HepG2 (cell line): Measurements from ENCODE around the gene CKS1B. TPM values are rescaled to one million over a fixed set of nuclear protein-coding genes. Genes with fewer than 3 reads are reported as not detected.

Experiments
- BCL6 ChIP-seq: IDR thresholded peaks from 2 replicates; pipeline ENCODE4 v1.6.1; 2016; ENCODE audit warnings: missing genetic modification reagents, missing compliant biosample characterization
- ELF3 ChIP-seq: IDR thresholded peaks from 2 replicates; pipeline ENCODE4 v1.6.1; 2016; ENCODE audit warnings: missing genetic modification reagents, missing compliant biosample characterization
- ETV5 ChIP-seq: IDR thresholded peaks from 2 replicates; pipeline ENCODE4 v1.6.1; 2018; ENCODE audit warnings: missing biosample characterization, missing genetic modification reagents, inconsistent platforms, borderline replicate concordance
- FOXK1 ChIP-seq: sonication (generic); formaldehyde crosslinking; IDR thresholded peaks from 2 replicates; pipeline ENCODE4 v1.4.0; 2020; ENCODE audit warnings: low read depth, missing genetic modification reagents, borderline replicate concordance
- IRF2 ChIP-seq: IDR thresholded peaks from 2 replicates; pipeline ENCODE4 v1.6.1; 2018; ENCODE audit warnings: missing genetic modification reagents, missing compliant biosample characterization
- KDM5A ChIP-seq: fragments of 200-600 bp; sonication (generic); IDR thresholded peaks from 2 replicates; pipeline ENCODE4 v1.7.0; 2018; ENCODE audit warnings: antibody characterized with exemption, mild to moderate bottlenecking, low read length, borderline replicate concordance
- KDM6A ChIP-seq: IDR thresholded peaks from 2 replicates; pipeline ENCODE4 v1.6.1; 2016; ENCODE audit warnings: low read depth
- NAIF1 ChIP-seq: sonication (generic); formaldehyde crosslinking; IDR thresholded peaks from 2 replicates; pipeline ENCODE4 v1.5.0; 2020; ENCODE audit warnings: mild to moderate bottlenecking, missing genetic modification reagents, borderline replicate concordance
- NR0B2 ChIP-seq: sonication (generic); formaldehyde crosslinking; IDR thresholded peaks from 2 replicates; pipeline ENCODE4 v1.4.0; 2020; ENCODE audit warnings: mild to moderate bottlenecking, missing genetic modification reagents
- PAF1 ChIP-seq: IDR thresholded peaks from 2 replicates; pipeline ENCODE4 v1.6.1; 2016; ENCODE audit warnings: missing genetic modification reagents, missing compliant biosample characterization
- PITX1 ChIP-seq: sonication (generic); formaldehyde crosslinking; IDR thresholded peaks from 2 replicates; pipeline ENCODE4 v1.5.1; 2020; ENCODE audit warnings: mild to moderate bottlenecking, missing genetic modification reagents
- PRDM15 ChIP-seq: sonication (generic); formaldehyde crosslinking; IDR thresholded peaks from 2 replicates; pipeline ENCODE4 v1.4.0; 2020; ENCODE audit warnings: missing genetic modification reagents
- RAD51 ChIP-seq: fragments of 450-650 bp; IDR thresholded peaks from 2 replicates; pipeline ENCODE4 v1.6.1; 2016; ENCODE audit warnings: borderline replicate concordance
- RBM22 ChIP-seq: fragments of 200-400 bp; formaldehyde crosslinking; optimal IDR thresholded peaks from 2 replicates; pipeline ENCODE3; 2017; ENCODE audit warnings: mild to moderate bottlenecking, low read length, moderate library complexity
- RXRA ChIP-seq: sonication (generic); formaldehyde crosslinking; IDR thresholded peaks from 2 replicates; pipeline ENCODE4 v1.5.1; 2020; ENCODE audit warnings: missing genetic modification reagents
- SALL2 ChIP-seq: sonication (generic); formaldehyde crosslinking; IDR thresholded peaks from 2 replicates; pipeline ENCODE4 v1.8.1; 2023; ENCODE audit warnings: mild to moderate bottlenecking, missing genetic modification reagents, inconsistent platforms
- SAP130 ChIP-seq: IDR thresholded peaks from 2 replicates; pipeline ENCODE4 v1.6.1; 2016; ENCODE audit warnings: low read depth
- SP5 ChIP-seq: IDR thresholded peaks from 2 replicates; pipeline ENCODE4 v1.6.1; 2016; ENCODE audit warnings: low read depth, borderline replicate concordance
- TAF1 ChIP-seq: sonication (generic); formaldehyde crosslinking; IDR thresholded peaks from 2 replicates; pipeline ENCODE4 v1.4.0; 2020; ENCODE audit warnings: missing genetic modification reagents
- TRIM24 ChIP-seq: sonication (generic); formaldehyde crosslinking; IDR thresholded peaks from 2 replicates; pipeline ENCODE4 v1.8.0; 2022; ENCODE audit warnings: mild to moderate bottlenecking, missing genetic modification reagents
- ZBTB37 ChIP-seq: sonication (generic); formaldehyde crosslinking; IDR thresholded peaks from 2 replicates; pipeline ENCODE4 v1.4.0; 2020; ENCODE audit warnings: mild to moderate bottlenecking, missing genetic modification reagents
- ZFP1 ChIP-seq: IDR thresholded peaks from 2 replicates; pipeline ENCODE4 v1.6.1; 2016
- ZNF432 ChIP-seq: sonication (generic); formaldehyde crosslinking; IDR thresholded peaks from 2 replicates; pipeline ENCODE4 v1.5.0; 2020; ENCODE audit warnings: missing genetic modification reagents, mild to moderate bottlenecking, borderline replicate concordance
- ZNF710 ChIP-seq: sonication (generic); formaldehyde crosslinking; IDR thresholded peaks from 2 replicates; pipeline ENCODE4 v1.5.0; 2020; ENCODE audit warnings: mild to moderate bottlenecking, missing genetic modification reagents, borderline replicate concordance
- polyA plus RNA-seq, 8 experiments: library from polyadenylated mRNA; depleted of rRNA in 3 of 8; stranded (reverse) in 7 of 8; unstranded in 1 of 8; fragments of >200 nt; fragmentation: Illumina TruSeq in 4 of 8; extraction: Trizol in 4 of 8; gene quantifications; 2 replicates each; pipeline versions ENCODE4 v1.2.1 to v1.2.3, GENCODE V29; 2011 to 2016; ENCODE audit warnings: low read depth in 4 of 8, missing spikeins in 1 of 8, mixed read lengths in 1 of 8; ENCODE audit not compliant: insufficient read depth in 1 of 8
- total RNA-seq, 5 experiments: library from RNA; depleted of rRNA; stranded (reverse); fragments of >200 nt; fragmentation: Illumina TruSeq; extraction: Trizol; gene quantifications; 2 replicates each; pipeline ENCODE4 v1.2.3, GENCODE V29; 2016; ENCODE audit warnings: low read depth in 1 of 5

CKS1B gene
- total and polyA plus RNA-seq, 2 of the 13 experiments (the other 11 are each of a cell fraction or from before 2014, with no cell fraction given), result 217 to 222 TPM

GRCh38 chr1:154955718-154956543, 18.6 kb upstream of the CKS1B start, which contains the start of gene PBXIP1 (continued):
- 0 out of 2 replicates have a peak, but pooled peaks have one; percentile 21 for TF ChIP-seq FOXK1 (CRISPR knock-in tag)
- TF ChIP-seq SAP130, result peak; percentile 59
- TF ChIP-seq PAF1, result no peak
- no peak for TF ChIP-seq ZBTB37 (CRISPR knock-in tag)
- TF ChIP-seq TAF1 (CRISPR knock-in tag), result peak; percentile 51; the same call in 1 of the 2 replicates
- no peak for TF ChIP-seq BCL6
- TF ChIP-seq ELF3 (CRISPR knock-in tag), result peak; percentile 40
- 0 out of 2 replicates have a peak, but pooled peaks have one; percentile 15 for TF ChIP-seq PITX1 (CRISPR knock-in tag)
- no peak for TF ChIP-seq RXRA (CRISPR knock-in tag)
- TF ChIP-seq NR0B2, result no peak
- TF ChIP-seq ZNF710 (CRISPR knock-in tag), result no peak
- TF ChIP-seq IRF2 (CRISPR knock-in tag), result peak; percentile 47; the same call in 1 of the 2 replicates
- TF ChIP-seq ETV5 (CRISPR knock-in tag), result 0 out of 2 replicates have a peak, but pooled peaks have one; percentile 9
- TF ChIP-seq SP5 (CRISPR knock-in tag), result peak; percentile 20; the same call in 1 of the 2 replicates
- TF ChIP-seq ZFP1 (CRISPR knock-in tag), result no peak
- TF ChIP-seq KDM6A, result no peak
- no peak for TF ChIP-seq TRIM24 (CRISPR knock-in tag)
- TF ChIP-seq NAIF1 (CRISPR knock-in tag), result no peak
- no peak for TF ChIP-seq SALL2
- peak; percentile 44; the same call in 1 of the 2 replicates for TF ChIP-seq KDM5A
- TF ChIP-seq RAD51, result peak; percentile 63
- TF ChIP-seq RBM22, result no peak
- TF ChIP-seq PRDM15 (CRISPR knock-in tag), result peak; percentile 47; the same call in 1 of the 2 replicates
- TF ChIP-seq ZNF432, result no peak
